K562 (cell line): ENCODE data around the gene MICOS13. TPM values are rescaled to one million over a fixed set of nuclear protein-coding genes. Genes with fewer than 3 reads are reported as not detected.

Experiments used
- ELF1 ChIP-seq: fragments of 200-800 bp; sonication (Bioruptor generic); IDR thresholded peaks from 2 replicates; pipeline ENCODE4 v1.6.1; 2016; ENCODE audit warnings: missing genetic modification characterization, missing compliant biosample characterization
- MECOM ChIP-seq: fragments of 250-450 bp; sonication (Bioruptor Pico); IDR thresholded peaks from 2 replicates; pipeline ENCODE4 v1.8.0; 2022; ENCODE audit warnings: inconsistent platforms
- NCOR1 ChIP-seq: fragments of 450-650 bp; IDR thresholded peaks from 2 replicates; pipeline ENCODE4 v1.6.1; 2016; ENCODE audit warnings: mild to moderate bottlenecking, moderate library complexity
- POLR2A ChIP-seq: fragments of 450-650 bp; conservative IDR thresholded peaks from 2 replicates; pipeline ENCODE4 v1.6.1; 2016
- RAD51 ChIP-seq: fragments of 450-650 bp; IDR thresholded peaks from 2 replicates; pipeline ENCODE4 v1.7.1; 2016; ENCODE audit warnings: low read depth, mild to moderate bottlenecking, borderline replicate concordance
- SUPT5H ChIP-seq: fragments of 450-650 bp; IDR thresholded peaks from 2 replicates; pipeline ENCODE4 v1.6.1; 2016
- polyA plus RNA-seq, 8 experiments: library from polyadenylated mRNA; depleted of rRNA in 4 of 8; stranded (reverse) in 5 of 8; unstranded in 3 of 8; fragments of >200 nt; fragmentation: Nextera tagmentation in 2 of 8; fragmentation: Illumina TruSeq in 1 of 8; extraction: Ambion mirVana in 2 of 8; extraction: Trizol in 1 of 8; gene quantifications; 2 replicates each; pipeline versions ENCODE4 v1.2.1 to v1.2.3, GENCODE V29; 2011 to 2014; ENCODE audit warnings: inconsistent platforms in 1 of 8, missing spikeins in 1 of 8
- total RNA-seq, 7 experiments: library from RNA; depleted of rRNA in 6 of 7; stranded (reverse); fragments of >200 nt in 6 of 7; fragmentation: Illumina TruSeq in 2 of 7; extraction: Trizol in 2 of 7; gene quantifications; 2 replicates each; pipeline versions ENCODE4 v1.2.1 to v1.2.3, GENCODE V29; 2011 to 2021; ENCODE audit warnings: low replicate concordance in 1 of 7
- TF ChIP-seq, protein P1 (sequence below): fragments of 450-650 bp; IDR thresholded peaks from 2 replicates; pipeline ENCODE4 v1.6.1; 2016; ENCODE audit warnings: low read depth, mild to moderate bottlenecking, moderate library complexity
- TF ChIP-seq, protein P2 (sequence below): fragments of 450-650 bp; formaldehyde crosslinking; conservative IDR thresholded peaks from 2 replicates; pipeline ENCODE4 v1.4.0; 2022; ENCODE audit warnings: mild to moderate bottlenecking, missing genetic modification characterization
- TF ChIP-seq, protein P3 (sequence below): sonication (generic); formaldehyde crosslinking; IDR thresholded peaks from 2 replicates; pipeline ENCODE4 v1.8.1; 2022; ENCODE audit warnings: missing genetic modification reagents
- TF ChIP-seq, protein P4 (sequence below), 2 experiments: IDR thresholded peaks; 2 replicates each; pipeline ENCODE4 v1.6.1; 2012; ENCODE audit warnings: improper control_type of control experiment in 2 of 2, low read depth in 2 of 2, low read length in 2 of 2, borderline replicate concordance in 1 of 2
- TF ChIP-seq, protein P5 (sequence below): fragments of 450-650 bp; IDR thresholded peaks from 2 replicates; pipeline ENCODE4 v1.7.1; 2018; ENCODE audit warnings: mild to moderate bottlenecking, low read depth; ENCODE audit not compliant: partially characterized antibody

The MICOS13 gene
- total and polyA plus RNA-seq, 9 of the 15 experiments (the other 6 are each of a cell fraction or from before 2014, with no cell fraction given) = 15.5 to 220 (median 49.4) TPM

DNA sequence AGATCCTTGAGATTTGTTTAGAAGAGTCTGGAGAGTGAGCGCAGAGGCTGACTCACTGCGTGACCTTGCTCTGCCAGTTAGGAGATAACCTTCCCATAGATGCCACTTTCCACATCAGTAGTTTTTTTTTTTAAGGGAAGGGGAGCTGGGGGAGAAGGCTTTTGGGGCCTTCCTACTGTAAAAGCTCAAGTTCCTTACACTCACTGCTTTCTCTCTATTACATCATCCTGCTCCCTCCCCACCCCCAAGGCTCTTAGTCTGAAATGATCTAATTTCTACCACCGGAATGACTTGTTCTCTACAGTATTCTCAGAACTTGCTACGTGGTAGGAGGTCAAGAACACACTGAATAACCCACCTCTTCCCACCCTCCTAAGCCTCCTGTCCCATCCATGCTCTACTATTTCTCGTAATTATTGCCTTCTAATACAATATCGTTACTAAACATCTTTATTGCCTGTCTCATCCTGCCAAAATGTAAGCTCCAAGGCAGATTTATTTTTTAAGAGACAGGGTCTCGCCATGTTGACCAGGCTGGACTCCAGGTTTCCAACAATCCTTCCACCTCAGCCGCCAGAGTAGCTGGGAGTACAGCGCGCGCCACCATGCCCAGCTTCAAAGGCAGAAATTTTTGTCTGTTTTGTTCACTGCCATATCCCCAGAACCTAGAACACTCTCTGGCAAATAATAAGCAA is 38.4 kb upstream of the MICOS13 start (continued):
- TF ChIP-seq, protein P1, sequence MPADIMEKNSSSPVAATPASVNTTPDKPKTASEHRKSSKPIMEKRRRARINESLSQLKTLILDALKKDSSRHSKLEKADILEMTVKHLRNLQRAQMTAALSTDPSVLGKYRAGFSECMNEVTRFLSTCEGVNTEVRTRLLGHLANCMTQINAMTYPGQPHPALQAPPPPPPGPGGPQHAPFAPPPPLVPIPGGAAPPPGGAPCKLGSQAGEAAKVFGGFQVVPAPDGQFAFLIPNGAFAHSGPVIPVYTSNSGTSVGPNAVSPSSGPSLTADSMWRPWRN = peak; percentile 19; the same call in 1 of the 2 replicates
- TF ChIP-seq SUPT5H = peak; percentile 94
- 0 out of 2 replicates have a peak, but pooled peaks have one; percentile 5 for TF ChIP-seq MECOM (CRISPR knock-in tag)
- peak; percentile 47 for TF ChIP-seq NCOR1
- 0 out of 2 replicates have a peak, but pooled peaks have one; percentile 6 for TF ChIP-seq RAD51
- TF ChIP-seq, protein P2, sequence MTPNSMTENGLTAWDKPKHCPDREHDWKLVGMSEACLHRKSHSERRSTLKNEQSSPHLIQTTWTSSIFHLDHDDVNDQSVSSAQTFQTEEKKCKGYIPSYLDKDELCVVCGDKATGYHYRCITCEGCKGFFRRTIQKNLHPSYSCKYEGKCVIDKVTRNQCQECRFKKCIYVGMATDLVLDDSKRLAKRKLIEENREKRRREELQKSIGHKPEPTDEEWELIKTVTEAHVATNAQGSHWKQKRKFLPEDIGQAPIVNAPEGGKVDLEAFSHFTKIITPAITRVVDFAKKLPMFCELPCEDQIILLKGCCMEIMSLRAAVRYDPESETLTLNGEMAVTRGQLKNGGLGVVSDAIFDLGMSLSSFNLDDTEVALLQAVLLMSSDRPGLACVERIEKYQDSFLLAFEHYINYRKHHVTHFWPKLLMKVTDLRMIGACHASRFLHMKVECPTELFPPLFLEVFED (CRISPR knock-in tag) = peak; percentile 50; the same call in 1 of the 2 replicates
- peak; percentile 89 for TF ChIP-seq POLR2A
- 0 out of 2 replicates have a peak, but pooled peaks have one; percentile 27 for TF ChIP-seq ELF1 (tag)
- TF ChIP-seq, protein P3, sequence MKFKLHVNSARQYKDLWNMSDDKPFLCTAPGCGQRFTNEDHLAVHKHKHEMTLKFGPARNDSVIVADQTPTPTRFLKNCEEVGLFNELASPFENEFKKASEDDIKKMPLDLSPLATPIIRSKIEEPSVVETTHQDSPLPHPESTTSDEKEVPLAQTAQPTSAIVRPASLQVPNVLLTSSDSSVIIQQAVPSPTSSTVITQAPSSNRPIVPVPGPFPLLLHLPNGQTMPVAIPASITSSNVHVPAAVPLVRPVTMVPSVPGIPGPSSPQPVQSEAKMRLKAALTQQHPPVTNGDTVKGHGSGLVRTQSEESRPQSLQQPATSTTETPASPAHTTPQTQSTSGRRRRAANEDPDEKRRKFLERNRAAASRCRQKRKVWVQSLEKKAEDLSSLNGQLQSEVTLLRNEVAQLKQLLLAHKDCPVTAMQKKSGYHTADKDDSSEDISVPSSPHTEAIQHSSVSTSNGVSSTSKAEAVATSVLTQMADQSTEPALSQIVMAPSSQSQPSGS (CRISPR knock-in tag) = peak; percentile 51; the same call in 1 of the 2 replicates
- TF ChIP-seq, protein P4, sequence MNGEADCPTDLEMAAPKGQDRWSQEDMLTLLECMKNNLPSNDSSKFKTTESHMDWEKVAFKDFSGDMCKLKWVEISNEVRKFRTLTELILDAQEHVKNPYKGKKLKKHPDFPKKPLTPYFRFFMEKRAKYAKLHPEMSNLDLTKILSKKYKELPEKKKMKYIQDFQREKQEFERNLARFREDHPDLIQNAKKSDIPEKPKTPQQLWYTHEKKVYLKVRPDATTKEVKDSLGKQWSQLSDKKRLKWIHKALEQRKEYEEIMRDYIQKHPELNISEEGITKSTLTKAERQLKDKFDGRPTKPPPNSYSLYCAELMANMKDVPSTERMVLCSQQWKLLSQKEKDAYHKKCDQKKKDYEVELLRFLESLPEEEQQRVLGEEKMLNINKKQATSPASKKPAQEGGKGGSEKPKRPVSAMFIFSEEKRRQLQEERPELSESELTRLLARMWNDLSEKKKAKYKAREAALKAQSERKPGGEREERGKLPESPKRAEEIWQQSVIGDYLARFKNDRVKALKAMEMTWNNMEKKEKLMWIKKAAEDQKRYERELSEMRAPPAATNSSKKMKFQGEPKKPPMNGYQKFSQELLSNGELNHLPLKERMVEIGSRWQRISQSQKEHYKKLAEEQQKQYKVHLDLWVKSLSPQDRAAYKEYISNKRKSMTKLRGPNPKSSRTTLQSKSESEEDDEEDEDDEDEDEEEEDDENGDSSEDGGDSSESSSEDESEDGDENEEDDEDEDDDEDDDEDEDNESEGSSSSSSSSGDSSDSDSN (IDR thresholded peaks at IDR 0.05; ENCODE audit: borderline replicate concordance in 1 of 2, low read depth in 2 of 2, low read length in 2 of 2) = 0 out of 4 replicates have a peak, but pooled peaks of 1 of the 2 experiments have one; percentile 29
- TF ChIP-seq, protein P5, sequence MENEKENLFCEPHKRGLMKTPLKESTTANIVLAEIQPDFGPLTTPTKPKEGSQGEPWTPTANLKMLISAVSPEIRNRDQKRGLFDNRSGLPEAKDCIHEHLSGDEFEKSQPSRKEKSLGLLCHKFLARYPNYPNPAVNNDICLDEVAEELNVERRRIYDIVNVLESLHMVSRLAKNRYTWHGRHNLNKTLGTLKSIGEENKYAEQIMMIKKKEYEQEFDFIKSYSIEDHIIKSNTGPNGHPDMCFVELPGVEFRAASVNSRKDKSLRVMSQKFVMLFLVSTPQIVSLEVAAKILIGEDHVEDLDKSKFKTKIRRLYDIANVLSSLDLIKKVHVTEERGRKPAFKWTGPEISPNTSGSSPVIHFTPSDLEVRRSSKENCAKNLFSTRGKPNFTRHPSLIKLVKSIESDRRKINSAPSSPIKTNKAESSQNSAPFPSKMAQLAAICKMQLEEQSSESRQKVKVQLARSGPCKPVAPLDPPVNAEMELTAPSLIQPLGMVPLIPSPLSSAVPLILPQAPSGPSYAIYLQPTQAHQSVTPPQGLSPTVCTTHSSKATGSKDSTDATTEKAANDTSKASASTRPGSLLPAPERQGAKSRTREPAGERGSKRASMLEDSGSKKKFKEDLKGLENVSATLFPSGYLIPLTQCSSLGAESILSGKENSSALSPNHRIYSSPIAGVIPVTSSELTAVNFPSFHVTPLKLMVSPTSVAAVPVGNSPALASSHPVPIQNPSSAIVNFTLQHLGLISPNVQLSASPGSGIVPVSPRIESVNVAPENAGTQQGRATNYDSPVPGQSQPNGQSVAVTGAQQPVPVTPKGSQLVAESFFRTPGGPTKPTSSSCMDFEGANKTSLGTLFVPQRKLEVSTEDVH = peak; percentile 67
